RWPE2 (cell line): ENCODE data around the gene SCGB1A1.

Experiments used
- ATAC-seq: fragments of 200-7000 bp; cut with Tn5 transposase; 3 replicates; pipeline ENCODE4 v1.9.1; 2021; ENCODE audit warnings: low read depth
- DNase-seq: peaks from one replicate; pipeline ENCODE4 v3.0.0-alpha.2; 2020; ENCODE audit warnings: low spot score
- H3K27ac ChIP-seq: fragments of 450-650 bp; 2 replicates; pipeline ENCODE4 v1.5.1; 2017; ENCODE audit warnings: mild to moderate bottlenecking; ENCODE audit not compliant: poor library complexity, severe bottlenecking
- H3K27me3 ChIP-seq: fragments of 250-450 bp; sonication (Bioruptor Pico); 2 replicates; pipeline ENCODE4 v1.5.1; 2021; ENCODE audit warnings: mild to moderate bottlenecking, moderate library complexity; ENCODE audit not compliant: insufficient read depth, poor library complexity, severe bottlenecking
- H3K36me3 ChIP-seq: fragments of 250-450 bp; sonication (Bioruptor Pico); 2 replicates; pipeline ENCODE4 v1.5.1; 2020; ENCODE audit warnings: low read depth, mild to moderate bottlenecking, moderate library complexity
- H3K4me1 ChIP-seq: fragments of 250-450 bp; sonication (Bioruptor Pico); 2 replicates; pipeline ENCODE4 v1.5.1; 2021; ENCODE audit warnings: mild to moderate bottlenecking, moderate library complexity; ENCODE audit not compliant: insufficient read depth, poor library complexity, severe bottlenecking
- H3K4me3 ChIP-seq: fragments of 250-450 bp; sonication (Bioruptor Pico); 2 replicates; pipeline ENCODE4 v1.5.1; 2021; ENCODE audit warnings: mild to moderate bottlenecking, moderate library complexity; ENCODE audit not compliant: severe bottlenecking
- H3K9me3 ChIP-seq: fragments of 250-450 bp; sonication (Bioruptor Pico); 2 replicates; pipeline ENCODE4 v1.5.1; 2021; ENCODE audit warnings: mild to moderate bottlenecking, moderate library complexity; ENCODE audit not compliant: severe bottlenecking
- CTCF ChIP-seq: fragments of 450-650 bp; IDR thresholded peaks from one replicate; pipeline ENCODE4 v1.5.1; 2017; ENCODE audit warnings: mild to moderate bottlenecking, moderate library complexity; ENCODE audit not compliant: poor library complexity, severe bottlenecking

Gene SCGB1A1

GRCh38 chr11:62427630-62428233 is 8.9 kb downstream of the SCGB1A1 start:
- H3K4me3 ChIP-seq = no peak overlapping the region
- H3K36me3 ChIP-seq = no peaks in the 10 kb centered on the region
- no peak for TF ChIP-seq CTCF
- no peak for DNase-seq
- H3K27me3 ChIP-seq = no peaks in the 10 kb centered on the region
- H3K9me3 ChIP-seq = no peaks in the 10 kb centered on the region
- ATAC-seq = 0 out of 3 replicates have a peak, but pooled peaks have one; percentile 14
- peak overlapping the region; percentile 84 for H3K27ac ChIP-seq
- H3K4me1 ChIP-seq = peaks cover 19% of the 10 kb centered on the region

- peak overlapping the region; percentile 84 for H3K27ac ChIP-seq
These were observed 10.2 kb downstream of the SCGB1A1 start for GRCh38 chr11:62428871-62429560.

GRCh38 chr11:62430425-62430824 is 11.6 kb downstream of the SCGB1A1 start:
- H3K4me1 ChIP-seq = peaks cover 19% of the 10 kb centered on the region
- ATAC-seq (no peak), DNase-seq (no peak)
- no peaks in the 10 kb centered on the region for H3K9me3 ChIP-seq
- H3K27me3 ChIP-seq = no peaks in the 10 kb centered on the region
- no peak overlapping the region for H3K27ac ChIP-seq
- H3K4me3 ChIP-seq = no peak overlapping the region
- no peak for TF ChIP-seq CTCF
- no peaks in the 10 kb centered on the region for H3K36me3 ChIP-seq

More at GRCh38 chr11:62428871-62429560, 10.2 kb downstream of the SCGB1A1 start:
- Histone ChIP-seq H3K4me3 (no peak overlapping the region), H3K36me3 (no peaks in the 10 kb centered on the region), H3K9me3 (no peaks in the 10 kb centered on the region), H3K27me3 (no peaks in the 10 kb centered on the region), H3K4me1 (peaks cover 19% of the 10 kb centered on the region)
- TF ChIP-seq CTCF = no peak
- ATAC-seq = no peak
- no peak for DNase-seq

- Histone ChIP-seq H3K27me3 (no peaks in the 10 kb centered on the region), H3K27ac (peak overlapping the region; percentile 0), H3K9me3 (no peaks in the 10 kb centered on the region), H3K4me3 (no peak overlapping the region), H3K36me3 (no peaks in the 10 kb centered on the region), H3K4me1 (peaks cover 19% of the 10 kb centered on the region)
- no peak for TF ChIP-seq CTCF
- ATAC-seq (peak; percentile 15; the same call in 1 of the 3 replicates), DNase-seq (no peak)
These were observed 12.5 kb downstream of the SCGB1A1 start for GRCh38 chr11:62431171-62431901.
